ENCODE measurements around the gene APOBEC3A.
"Not testable (repeated sequence)": the region's sequence is repeated elsewhere in the genome, so short reads cannot be mapped to it uniquely, and the experiment has no call there.

Gene APOBEC3A

DNA sequence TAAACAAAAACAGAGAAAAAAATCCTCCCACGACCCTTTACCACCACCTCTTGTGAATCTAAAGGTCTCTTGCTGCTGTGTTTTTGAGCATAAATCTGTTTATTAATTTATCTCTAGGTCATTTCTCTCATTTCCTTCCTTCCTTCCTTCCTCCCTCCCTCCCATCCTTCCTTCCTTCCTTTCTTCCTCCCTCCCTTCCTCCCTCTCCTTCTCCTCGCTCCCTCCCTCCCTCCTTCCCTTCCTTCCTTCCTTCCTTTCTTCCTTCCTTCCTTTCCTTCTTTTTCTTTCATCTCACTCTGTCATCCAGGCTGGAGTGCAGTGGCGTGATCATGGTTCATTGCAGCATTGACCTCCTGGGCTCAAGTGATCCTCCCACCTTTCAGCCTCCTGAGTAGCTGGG is 13.5 kb upstream of the APOBEC3A start:
- DNase-seq = no peak

DNA sequence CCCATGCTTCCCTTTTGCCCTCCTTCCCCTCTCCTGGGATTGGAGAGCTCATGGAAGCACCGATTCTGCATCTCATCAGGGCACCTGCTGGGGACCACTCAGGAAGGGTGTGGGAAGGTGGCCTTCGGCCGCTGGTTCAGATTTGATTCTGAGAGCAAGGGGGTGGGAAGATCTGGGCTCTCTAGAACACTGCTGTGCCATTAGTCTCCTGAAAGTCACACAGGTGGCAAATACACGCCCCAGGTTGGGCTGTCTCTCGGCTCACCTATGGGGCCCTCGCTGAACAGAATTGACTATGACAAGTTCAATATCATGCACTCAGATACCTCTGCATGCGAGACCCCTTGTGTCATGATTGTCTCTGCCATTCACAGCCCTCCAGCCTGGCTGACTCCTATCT is 12.8 kb upstream of the APOBEC3A start:
- DNase-seq = no peak

DNA sequence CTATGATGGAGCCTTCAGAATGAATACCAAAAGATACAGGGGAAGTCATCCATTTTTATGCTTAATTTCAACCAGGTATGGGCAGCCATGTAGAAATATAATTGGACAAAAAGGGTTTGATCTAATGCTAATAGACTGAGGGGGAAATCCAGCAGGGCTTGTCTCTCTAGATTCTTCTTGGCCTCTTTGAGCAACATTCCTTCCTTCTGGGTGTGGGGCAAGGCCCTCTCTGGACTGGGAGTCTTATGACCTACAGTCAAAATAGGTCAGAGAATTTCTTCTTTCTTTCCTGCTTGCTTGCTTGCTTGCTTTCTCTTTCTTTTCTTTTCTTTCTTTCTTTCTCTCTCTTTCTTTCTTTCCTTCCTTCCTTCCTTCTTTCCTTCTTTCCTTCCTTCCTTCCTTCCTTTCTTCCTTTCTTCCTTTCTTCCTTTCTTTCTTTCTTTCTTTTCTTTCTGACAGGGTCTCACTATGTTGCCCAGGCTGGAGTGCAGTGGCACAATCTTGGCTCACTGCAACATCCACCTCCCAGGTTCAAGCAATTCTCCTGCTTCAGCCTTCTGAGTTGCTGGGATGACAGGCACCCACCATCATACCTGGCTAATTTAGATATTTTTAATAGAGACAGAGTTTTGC is 11.6 kb upstream of the APOBEC3A start:
- not testable (repeated sequence) for DNase-seq

DNA sequence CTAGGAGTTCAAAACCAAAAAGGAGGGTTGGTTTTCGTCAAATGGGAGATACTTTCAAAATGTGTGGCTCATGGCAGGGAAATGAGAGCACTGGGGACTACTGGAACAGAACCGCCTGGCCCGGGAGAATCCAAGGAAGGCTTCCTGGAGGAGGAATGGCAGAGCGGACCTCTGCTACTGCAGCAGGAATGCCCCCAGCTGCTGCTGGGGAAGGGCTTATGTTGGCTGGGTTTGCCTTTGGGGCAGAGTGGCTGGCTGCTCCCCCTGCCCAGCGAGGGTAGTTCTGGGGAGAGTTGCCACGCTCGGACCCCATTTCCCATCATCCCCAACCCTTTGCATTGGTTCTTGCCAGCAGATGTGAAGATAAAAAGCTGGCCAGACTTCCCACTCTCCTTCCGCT is 10.6 kb upstream of the APOBEC3A start:
- no peak for DNase-seq

DNA sequence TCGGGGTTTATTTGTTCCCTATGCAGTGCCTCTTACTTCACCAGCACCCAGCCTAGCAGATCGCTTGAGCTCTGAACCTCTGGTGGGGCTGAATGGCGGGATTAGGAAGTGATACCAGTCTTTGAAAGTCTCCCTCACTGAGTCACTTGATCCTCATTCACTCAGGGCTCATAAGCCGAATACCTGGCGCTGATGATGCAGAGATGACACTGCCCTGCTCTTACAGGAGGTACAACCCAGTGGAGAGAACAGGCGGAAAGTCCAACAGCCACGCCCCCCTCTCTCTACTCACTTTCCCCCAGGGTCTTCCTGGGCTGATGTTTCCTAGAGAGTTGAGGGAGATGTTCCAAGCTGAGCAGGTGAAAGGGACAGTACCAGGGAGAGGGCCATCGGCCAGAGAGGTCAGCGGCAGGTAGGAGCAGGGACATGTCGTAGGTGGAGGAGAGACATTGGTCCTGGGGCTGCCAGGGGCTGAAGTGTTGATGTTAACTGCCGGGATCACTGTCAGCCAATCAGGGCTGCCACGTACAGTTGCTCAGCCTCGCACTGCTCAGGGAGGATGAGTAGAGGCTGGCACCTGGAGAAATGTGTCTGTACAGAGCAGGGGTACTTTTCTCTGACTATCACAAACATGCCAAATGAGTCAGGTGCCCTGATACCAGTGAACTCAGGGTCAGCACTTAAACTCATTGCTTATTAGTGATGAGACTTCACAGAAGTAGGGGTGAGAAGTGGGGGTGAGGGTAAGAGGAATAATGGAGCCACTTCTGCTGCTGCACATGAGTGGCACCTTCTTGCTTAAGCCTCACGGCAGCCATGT is 9.9 kb upstream of the APOBEC3A start:
- peak in 1 of 2 donors; percentile 67 for DNase-seq

DNA sequence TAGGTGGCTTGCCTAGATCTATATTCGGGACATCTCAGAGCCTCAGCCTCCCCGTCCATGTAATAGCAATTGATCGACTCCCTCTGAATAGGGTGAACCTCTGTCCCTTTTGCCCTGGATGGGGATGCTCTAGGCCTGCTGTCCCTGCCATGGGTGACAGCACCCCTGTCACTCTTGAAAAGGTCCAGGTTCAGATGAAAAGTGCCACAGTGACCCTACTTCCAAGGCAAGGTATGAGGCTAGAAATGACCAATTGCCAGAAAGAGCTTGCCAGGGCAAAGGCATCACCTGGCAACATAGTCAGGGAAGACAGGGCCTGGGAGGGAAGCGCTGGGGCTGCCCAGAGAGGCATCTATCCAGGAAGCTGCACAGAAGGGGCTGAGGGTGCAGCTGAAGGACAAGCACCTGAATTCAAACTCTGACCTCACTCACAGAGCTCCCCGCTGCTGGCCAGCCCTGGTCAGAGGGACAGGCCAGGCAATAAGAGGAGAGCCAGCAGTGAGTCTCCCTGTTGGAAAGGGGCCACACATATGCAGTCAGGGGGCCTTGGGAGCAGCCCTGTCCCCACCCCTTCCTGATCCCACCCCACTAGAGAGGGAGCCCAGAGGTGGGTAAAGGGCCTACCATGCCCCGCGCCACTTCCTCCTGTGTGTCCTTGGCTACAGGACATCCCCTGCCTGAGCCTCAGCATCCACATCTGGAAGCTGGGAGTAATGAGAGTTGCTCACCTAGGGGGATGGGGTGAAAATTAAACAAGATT is 9.0 kb upstream of the APOBEC3A start:
- DNase-seq = no peak

DNA sequence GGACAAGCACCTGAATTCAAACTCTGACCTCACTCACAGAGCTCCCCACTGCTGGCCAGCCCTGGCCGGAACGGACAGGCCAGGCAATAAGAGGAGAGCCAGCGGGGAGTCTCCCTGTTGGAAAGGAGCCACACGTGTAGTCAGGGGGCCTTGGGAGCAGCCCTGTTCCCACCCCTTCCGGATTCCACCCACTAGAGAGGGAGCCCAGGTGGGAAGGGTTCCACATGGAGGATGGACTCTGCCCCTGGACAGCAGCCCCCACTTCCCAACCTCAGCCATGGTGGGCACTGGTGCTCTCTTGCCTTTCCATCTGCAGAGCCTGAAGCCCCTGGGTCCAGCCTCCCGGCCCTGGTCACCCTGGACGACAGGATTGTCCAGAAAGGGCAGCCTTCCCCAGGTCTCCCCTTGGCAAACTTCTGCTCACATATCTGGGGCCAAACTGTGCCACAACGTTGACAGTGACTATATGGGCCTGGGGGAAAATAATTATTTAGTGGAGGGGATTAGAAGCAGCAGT is 7.5 kb upstream of the APOBEC3A start:
- DNase-seq = no peak

DNA sequence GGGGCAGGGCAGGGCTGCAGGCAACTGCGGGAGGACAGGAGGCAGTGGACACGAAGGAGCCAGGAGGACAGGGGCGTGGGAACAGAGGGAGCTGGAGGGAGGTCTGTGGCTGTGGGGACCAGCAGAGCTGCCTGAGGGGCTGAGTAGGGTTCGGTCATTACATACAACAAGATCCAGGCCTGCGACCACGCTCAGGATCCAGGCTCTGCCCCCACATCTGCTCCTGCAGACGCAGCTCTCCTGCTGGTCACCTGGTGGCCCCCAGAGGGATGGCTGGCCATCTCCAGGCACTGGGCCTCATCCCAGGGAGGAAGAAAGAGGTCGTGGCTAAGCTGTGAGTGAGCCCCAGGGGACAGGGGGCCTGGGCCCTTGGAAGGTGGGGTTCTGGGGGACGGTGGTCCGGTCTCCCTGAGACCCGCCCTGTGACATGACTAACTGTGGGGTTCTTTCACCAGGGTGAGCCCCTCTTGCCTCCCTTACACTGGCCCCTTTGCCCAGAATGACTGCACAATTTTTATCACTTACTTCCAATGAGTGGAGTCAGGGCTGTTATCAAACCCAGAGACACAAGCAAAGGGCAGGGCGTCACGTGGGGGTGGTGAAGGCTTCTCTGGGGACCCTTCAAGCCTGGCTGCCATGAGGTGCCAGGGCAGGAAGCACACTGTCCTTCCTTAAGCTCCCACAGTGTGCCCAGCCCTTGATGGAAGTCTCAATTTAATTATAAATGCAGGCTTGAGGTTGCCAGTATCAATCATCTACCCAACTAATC is 6.7 kb upstream of the APOBEC3A start:
- DNase-seq = no peak

DNA sequence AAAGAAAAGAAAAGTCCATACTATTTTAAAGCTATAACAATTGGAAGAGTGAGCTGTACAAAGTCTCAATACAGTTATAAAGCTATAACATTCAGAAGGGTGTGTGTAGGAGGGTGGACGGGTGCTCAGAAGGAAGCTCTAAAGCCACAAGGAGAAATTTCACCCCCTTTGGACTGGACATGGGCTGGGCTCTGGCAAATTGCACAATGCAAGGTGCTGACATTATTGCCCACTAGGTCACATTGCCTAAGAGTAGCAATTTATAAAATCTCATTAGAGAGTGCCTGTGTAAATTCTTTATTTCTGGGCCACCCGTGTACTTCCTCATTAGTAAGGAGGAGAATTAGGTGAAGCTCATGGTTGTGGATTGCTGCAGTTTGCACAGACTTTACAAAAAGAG is 5.7 kb upstream of the APOBEC3A start:
- DNase-seq = peak in 1 of 2 donors; percentile 23

DNA sequence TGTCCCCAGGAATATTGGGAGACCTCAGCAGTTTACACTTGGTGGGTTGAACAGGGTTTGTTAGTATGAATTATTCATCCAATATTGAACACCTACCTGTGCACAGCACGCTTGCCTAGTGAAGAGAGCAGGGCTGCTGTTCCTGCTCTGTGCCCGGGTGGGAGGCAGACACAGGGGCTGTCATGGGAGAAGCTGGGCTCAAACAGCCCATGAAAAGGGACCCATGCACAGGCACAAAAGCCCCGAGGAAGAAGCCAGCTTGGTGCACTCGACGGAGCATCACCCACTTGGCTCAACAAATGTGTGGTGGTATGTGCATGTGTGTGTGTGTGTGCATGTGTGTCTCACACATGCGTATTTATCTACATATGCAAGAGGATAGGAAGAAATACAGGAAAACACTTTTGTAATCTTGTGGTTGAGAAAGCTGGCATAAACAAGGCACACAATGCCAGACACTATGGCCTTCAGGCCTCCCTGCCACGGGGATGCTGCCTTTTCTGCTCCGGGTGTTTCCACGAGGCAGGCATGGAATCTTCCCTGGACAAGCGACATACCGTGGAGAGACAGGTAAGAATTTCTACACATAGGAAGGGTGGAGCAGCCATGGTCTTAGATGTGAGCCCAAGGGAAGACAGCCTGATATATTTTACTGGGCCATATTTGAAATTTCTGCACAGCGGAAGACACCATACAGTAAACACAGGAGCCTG is 5.0 kb upstream of the APOBEC3A start:
- no peak for DNase-seq

DNA sequence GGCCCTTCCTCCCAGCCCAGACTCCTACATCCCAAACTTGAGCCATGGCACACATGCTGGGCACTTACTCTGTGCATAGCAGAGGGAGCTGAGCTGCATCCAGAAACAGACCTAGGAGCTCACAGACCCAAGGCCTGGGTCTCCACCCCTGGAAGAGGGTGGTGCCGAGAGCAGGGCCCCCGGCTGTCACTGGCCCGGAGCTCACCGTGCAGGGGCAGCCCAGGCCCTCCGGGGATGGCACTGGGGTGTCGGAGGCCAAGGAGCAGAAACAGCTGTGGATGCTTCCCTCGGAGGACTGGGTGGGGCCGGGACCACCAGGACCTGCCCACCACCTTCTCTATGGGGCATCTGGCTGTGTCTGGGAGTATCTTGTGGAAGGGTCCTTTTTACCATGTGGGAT is 4.3 kb upstream of the APOBEC3A start:
- DNase-seq = no peak

DNA sequence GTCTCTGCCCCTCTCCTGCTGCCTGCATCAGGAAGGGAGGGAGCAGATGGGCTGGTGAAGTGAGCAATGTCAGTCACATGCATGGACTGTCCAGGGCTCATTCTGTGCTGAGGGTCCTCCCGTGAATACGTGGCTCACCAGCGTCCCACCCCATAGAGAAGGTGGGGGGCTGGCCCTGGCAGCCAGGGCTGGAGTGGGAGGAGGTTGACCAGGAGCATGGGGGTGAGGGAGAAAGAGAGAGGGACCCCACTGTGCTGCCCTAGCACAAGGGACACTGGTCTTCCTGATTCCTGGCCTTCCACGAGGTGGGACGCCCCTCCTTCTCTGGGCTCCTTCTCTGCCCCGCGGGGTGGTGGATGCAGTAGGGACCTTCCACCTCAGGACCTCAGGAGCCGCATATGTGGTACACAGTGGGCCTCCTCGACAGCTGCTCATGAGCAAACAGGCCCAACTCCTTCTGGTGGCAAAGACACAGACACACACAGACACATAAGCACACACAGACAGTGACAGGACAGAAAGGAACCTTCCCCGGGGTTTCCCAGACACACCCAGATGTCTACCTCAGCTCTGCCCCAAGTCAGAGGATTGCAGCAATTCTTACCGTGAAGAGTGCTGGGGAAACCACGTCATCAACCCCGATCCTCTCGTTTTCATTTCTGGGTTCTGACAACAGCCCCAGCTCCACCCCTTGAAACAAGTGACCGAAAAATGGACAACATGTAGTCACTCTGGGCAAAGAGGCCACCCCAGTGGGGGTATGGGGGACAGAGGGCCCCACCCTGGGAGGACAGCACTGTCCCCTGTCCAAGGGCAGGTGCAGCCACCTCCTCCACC is 3.6 kb upstream of the APOBEC3A start:
- DNase-seq = peak; percentile 57 to 84

DNA sequence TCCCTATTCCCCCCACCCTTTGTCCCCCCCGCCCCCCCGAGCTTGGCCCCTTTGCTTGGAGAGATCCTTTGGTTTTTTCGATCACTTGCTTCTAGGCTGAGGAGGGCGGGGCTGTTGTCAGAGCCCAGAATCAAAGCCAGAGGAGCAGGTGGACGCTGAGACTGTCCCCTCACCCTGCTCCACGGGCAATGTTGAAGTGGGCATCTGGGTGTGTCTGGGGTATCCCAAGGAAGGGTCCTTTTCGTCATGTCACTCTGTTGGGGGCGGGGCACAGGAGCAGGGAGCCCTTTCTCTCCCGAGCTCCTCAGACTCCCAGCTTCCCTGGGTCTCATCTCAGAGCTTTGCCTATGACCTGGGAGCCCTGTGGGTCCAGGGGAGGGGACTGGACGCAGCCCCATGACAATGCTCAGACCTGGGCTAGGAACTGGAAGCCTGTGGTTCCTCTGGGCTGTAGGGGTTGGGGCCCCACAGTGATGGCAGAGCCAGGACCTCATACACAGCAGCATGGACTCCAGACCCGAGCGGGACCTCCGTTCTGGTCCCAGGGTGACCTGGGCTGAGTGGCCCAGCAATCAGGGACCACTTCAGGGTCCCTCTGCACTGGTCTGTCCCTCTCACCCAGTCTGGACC is 2.9 kb upstream of the APOBEC3A start:
- no peak for DNase-seq

DNA sequence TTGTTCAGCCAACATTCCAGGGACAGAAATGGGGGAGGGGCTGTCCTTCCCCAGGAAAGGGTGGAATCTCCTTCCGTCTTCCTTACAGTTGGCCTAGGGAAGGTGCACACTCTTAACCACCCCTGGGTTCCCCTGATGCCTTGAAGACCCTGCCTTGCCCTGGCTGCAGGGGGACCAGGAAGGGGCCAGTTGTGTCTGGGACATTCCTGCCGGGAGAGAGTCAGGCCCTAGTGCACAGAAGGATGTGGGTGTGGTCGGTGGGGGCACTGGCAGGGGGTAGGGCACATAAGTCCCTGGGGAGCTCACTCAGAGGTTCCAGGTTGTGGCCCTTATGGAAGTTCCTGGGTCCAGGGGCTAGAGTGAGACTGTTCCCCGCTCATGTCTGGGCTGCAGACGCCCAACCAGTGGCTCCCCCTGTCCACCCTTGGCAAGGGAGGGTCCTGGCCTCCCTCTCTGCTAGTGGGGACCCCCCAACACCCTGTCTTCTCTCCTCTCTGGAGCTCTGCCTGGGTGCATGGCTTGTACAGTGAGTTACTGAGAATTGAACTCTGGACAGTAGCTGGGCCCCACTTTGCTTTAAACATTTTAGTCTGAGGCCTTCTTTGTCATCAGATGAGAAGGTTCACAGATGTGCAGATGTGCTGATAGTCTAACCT is 2.0 kb upstream of the APOBEC3A start:
- DNase-seq = no peak

DNA sequence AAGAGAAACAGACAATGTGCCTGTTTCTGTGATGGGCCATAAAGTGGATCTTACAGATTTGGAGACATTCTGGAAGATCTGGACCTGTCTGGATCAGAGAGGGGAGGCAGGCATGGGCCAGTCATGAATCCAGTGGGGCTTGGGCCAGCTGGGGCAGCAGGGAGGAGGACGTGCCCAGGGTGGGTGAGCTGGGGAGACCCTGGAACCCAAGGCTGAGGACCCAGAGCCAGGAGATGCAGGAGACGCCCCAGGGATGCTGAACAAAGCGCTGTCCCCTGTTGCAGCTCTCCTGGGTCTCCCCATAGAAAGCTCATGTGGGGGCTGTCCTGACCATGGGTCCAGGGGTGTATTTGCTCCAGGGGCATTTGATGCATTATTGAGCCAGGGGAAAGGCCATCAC is 1.5 kb upstream of the APOBEC3A start:
- DNase-seq = no peak

DNA sequence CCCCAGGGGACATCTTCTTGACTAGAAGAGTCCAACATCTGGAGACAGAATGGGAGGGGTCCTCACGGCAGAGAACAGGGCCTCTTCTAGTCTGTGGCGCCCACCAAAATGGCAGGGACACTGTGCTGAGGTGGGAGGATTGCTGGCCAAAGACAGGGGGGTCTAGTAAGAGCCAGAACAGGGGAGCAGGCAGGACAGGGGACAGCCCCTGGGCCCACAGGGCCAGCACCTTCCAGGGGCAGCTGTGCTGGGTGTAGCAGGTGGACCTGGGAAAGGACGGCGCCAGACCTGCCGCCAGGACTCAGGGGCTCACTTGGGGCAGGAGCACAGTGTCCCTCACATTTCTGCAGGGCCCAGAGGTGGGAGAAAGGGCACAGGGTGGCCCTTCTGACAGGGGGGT is 858 bp upstream of the APOBEC3A start:
- no peak for DNase-seq

DNA sequence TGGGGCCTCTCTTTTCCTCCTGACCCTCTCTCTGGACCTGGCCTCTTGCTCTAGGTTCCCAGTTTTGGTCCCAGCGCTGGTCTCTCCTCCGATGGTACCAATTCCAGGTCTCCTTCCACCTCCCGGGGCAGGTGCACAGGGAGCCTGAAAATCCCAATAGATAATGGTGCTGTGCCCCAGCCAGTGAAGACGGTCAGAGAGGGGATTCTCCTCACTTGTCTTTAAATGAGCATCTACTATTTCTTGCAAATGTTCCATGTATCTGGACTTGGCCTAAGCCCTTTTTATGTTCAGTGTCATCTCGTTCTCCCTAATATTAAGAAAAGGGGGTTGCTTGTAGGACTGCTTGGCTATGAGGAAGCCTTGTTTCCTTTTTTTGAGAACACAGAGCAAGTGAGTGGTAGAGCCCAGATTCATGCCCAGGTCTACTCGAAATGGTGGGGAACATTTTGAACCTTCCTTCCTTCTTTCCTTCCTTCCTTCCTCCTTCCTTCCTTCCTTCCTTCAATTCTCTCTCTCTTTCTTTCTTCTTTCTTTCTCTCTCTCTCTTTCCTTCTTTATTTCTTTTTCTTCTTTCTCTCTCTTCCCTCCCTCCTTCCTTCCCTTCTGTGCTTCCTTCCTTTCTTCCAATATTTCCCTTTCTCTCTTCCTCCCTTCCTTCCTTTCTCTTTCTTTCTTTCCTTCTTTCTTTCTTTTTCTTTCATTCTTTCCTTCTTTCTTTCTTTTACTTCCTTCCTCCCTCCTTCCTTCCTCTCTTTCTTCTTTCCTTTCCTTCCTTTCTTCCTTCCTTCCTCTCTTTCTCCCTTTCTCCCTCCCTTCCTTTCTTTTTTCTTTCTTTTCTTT is 620 bp downstream of the APOBEC3A start:
- no peak for DNase-seq

DNA sequence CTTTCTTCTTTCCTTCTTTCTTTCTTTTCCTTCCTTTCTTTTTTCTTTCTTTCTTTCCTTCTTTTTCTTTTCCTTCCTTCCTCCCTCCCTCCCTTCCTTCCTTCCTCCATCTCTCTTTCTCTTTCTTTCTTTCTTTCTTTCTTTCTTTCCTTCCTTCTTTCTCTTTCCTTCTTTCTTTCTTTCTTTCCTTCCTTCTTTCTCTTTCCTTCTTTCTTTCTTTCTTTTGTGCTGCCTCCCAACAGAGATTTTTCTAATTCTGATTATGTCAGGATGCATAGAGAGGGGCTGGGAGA is 1.2 kb downstream of the APOBEC3A start:
- not testable (repeated sequence) for DNase-seq

DNA sequence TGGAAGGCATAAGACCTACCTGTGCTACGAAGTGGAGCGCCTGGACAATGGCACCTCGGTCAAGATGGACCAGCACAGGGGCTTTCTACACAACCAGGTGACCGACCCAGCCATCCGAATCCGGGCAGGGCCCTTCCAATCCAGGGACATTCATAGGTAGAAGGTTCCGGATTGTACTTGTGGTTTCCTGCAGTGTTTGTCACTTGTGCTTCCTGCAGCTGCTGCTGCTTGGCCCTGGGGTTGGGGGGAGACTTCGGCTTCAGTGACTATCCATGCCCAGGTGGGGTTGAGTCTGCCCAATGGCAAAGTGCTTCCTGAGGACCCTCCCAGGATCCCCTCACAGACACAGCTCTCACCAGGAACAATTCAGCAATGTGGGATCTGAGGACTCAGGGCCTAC is 2.2 kb downstream of the APOBEC3A start:
- DNase-seq = no peak

All from CD4-positive, alpha-beta T cell treated with Interleukin-1 beta for 1 hour (primary cell).